ENCODE data around the gene PI4K2A. TPM values are rescaled to one million over a fixed set of nuclear protein-coding genes. Genes with fewer than 3 reads are reported as not detected.

Gene PI4K2A
- total and polyA plus RNA-seq, 2 of the 13 experiments (the other 11 are each of a cell fraction or from before 2014, with no cell fraction given), result 10.9 to 14.3 TPM

DNA sequence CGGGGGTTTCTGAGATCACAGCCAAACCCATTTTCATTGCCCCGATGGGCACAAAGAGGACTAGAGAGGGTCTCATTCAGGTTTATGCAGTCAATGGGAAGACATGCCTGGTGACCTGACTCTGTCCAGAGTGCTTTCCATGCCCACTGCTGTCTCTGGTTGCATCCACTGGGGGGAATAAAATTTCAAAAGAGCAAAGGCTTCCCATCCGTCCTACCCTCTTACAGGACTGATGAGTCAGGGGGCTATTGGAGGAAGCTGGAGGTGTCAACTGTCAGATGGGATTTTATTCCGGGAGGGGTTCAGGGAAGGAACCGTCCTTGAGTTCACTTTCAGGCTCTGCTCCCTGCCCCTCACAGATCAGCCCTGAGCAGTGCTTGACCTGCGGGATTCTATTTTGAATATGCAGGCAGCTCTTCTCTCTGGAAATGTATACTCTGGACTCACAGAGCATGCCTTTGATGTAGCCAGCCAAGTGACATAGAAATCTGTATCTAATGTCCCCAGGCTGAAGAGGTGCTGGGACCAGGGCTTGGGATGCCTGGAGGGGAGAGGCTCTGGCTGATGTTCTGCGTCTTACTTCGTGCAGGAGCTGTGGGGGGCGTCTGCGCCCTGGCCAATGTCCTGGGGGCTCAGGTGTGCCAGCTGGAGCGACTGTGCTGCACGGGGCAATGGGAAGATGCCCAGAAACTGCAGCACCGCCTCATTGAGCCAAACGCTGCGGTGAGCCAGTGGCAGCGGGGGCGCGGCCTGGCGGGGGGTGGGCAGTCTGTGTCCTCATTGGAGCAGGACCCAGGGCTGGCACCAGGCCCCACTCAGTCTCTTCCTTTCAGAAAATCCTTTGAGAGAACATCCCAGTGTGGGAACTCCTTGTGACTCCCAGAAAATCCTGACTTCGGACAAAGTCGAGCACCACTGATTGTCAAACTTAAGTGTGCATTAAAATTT, 38.9 kb upstream of the PI4K2A start (continued):
- TF ChIP-seq, protein P1, sequence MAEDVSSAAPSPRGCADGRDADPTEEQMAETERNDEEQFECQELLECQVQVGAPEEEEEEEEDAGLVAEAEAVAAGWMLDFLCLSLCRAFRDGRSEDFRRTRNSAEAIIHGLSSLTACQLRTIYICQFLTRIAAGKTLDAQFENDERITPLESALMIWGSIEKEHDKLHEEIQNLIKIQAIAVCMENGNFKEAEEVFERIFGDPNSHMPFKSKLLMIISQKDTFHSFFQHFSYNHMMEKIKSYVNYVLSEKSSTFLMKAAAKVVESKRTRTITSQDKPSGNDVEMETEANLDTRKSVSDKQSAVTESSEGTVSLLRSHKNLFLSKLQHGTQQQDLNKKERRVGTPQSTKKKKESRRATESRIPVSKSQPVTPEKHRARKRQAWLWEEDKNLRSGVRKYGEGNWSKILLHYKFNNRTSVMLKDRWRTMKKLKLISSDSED (CRISPR knock-in tag; IDR thresholded peaks at IDR 0.05), result no peak
- TF ChIP-seq NR2F6 (IDR thresholded peaks at IDR 0.05) (no peak), NR2F6 (CRISPR knock-in tag; IDR thresholded peaks at IDR 0.05) (no peak), ZNF274 (CRISPR knock-in tag; IDR thresholded peaks at IDR 0.05) (no peak), EP300 (IDR thresholded peaks at IDR 0.05; ENCODE audit: low read depth in 2 of 2, low read length in 2 of 2) (no peak), EP300 (CRISPR knock-in tag; IDR thresholded peaks at IDR 0.05; ENCODE audit: borderline replicate concordance) (no peak), BATF2 (CRISPR knock-in tag; IDR thresholded peaks at IDR 0.05) (no peak), ZNF615 (CRISPR knock-in tag; IDR thresholded peaks at IDR 0.05; ENCODE audit: borderline replicate concordance) (no peak), ZNF230 (CRISPR knock-in tag; IDR thresholded peaks at IDR 0.05) (no peak), THAP8 (CRISPR knock-in tag; IDR thresholded peaks at IDR 0.05; ENCODE audit: borderline replicate concordance) (no peak), ZNF546 (CRISPR knock-in tag; conservative IDR thresholded peaks at IDR 0.05) (no peak), ZNF12 (CRISPR knock-in tag; IDR thresholded peaks at IDR 0.05) (no peak), ZNF609 (CRISPR knock-in tag; IDR thresholded peaks at IDR 0.05; ENCODE audit: borderline replicate concordance) (no peak), PHF8 (CRISPR knock-in tag; IDR thresholded peaks at IDR 0.05) (no peak), ZNF607 (CRISPR knock-in tag; IDR thresholded peaks at IDR 0.05; ENCODE audit: borderline replicate concordance) (no peak)
- TF ChIP-seq, protein P2, sequence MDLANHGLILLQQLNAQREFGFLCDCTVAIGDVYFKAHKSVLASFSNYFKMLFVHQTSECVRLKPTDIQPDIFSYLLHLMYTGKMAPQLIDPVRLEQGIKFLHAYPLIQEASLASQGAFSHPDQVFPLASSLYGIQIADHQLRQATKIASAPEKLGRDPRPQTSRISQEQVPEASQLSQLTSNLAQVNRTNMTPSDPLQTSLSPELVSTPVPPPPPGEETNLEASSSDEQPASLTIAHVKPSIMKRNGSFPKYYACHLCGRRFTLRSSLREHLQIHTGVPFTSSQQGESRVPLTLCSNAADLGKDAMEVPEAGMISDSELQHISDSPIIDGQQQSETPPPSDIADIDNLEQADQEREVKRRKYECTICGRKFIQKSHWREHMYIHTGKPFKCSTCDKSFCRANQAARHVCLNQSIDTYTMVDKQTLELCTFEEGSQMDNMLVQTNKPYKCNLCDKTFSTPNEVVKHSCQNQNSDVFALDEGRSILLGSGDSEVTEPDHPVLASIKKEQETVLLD (CRISPR knock-in tag; IDR thresholded peaks at IDR 0.05; ENCODE audit: low read depth), result no peak
- TF ChIP-seq, protein P3, sequence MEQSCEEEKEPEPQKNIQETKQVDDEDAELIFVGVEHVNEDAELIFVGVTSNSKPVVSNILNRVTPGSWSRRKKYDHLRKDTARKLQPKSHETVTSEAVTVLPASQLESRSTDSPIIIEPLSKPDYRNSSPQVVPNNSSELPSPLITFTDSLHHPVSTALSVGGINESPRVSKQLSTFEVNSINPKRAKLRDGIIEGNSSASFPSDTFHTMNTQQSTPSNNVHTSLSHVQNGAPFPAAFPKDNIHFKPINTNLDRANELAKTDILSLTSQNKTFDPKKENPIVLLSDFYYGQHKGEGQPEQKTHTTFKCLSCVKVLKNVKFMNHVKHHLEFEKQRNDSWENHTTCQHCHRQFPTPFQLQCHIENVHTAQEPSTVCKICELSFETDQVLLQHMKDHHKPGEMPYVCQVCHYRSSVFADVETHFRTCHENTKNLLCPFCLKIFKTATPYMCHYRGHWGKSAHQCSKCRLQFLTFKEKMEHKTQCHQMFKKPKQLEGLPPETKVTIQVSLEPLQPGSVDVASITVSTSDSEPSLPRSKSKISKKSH (CRISPR knock-in tag; IDR thresholded peaks at IDR 0.05; ENCODE audit: borderline replicate concordance), result no peak
